Endothelial cell of umbilical vein (primary cell): ENCODE data around the gene DCAF7. TPM values are rescaled to one million over a fixed set of nuclear protein-coding genes. Genes with fewer than 3 reads are reported as not detected.

Source experiments
- BruUV-seq: library from RNA; stranded (reverse); fragments of 400-500 nt; replicated peaks from 2 replicates; lab custom pipeline; 2021; lab: Mats Ljungman, UMichigan
- CTCF ChIA-PET: fragments of 300-600, 350-600 bp; sonication (Branson Sonifier 250); formaldehyde crosslinking; loops from one replicate; lab custom pipeline; 2021; ENCODE audit warnings: antibody characterized with exemption, inconsistent platforms; lab: Charles Lee
- POLR2A ChIA-PET: fragments of 300-600, 350-600 bp; sonication (Branson Sonifier 250); formaldehyde crosslinking; loops from one replicate; lab custom pipeline; 2021; ENCODE audit warnings: antibody characterized with exemption, inconsistent platforms; lab: Charles Lee
- DNase-seq: peaks from one replicate; pipeline ENCODE4 v3.0.0-alpha.2; 2011; ENCODE audit warnings: low read depth, low spot score
- FAIRE-seq: peaks from 2 replicates; lab custom pipeline; 2011; peaks lifted over from hg19 to GRCh38; lab: Jason Lieb, UNC
- H2AFZ ChIP-seq: 2 replicates; pipeline ENCODE4 v1.6.0; 2012; ENCODE audit warnings: low read depth, low read length, control low read depth, inconsistent platforms
- H3K27ac ChIP-seq: 2 replicates; pipeline ENCODE4 v1.5.1; 2011; ENCODE audit warnings: low read depth, mild to moderate bottlenecking, control low read depth, low read length, moderate library complexity; ENCODE audit not compliant: insufficient read depth
- H3K27me3 ChIP-seq, 2 experiments: 2 replicates each; pipeline versions ENCODE4 v1.6.0 to v1.6.1; 2011; ENCODE audit warnings: low read length in 2 of 2, mixed read lengths in 1 of 2; ENCODE audit not compliant: control insufficient read depth in 2 of 2, insufficient read depth in 2 of 2
- H3K36me3 ChIP-seq, 2 experiments: 2 replicates in 1 of 2; 3 replicates in 1 of 2; pipeline ENCODE4 v1.5.1; 2011; ENCODE audit warnings: low read length in 2 of 2, mild to moderate bottlenecking in 1 of 2, moderate library complexity in 1 of 2; ENCODE audit not compliant: control insufficient read depth in 2 of 2, insufficient read depth in 2 of 2; ENCODE audit errors: extremely low read depth in 1 of 2
- H3K4me1 ChIP-seq: 3 replicates; pipeline ENCODE4 v1.5.1; 2011; ENCODE audit warnings: mild to moderate bottlenecking, low read length; ENCODE audit not compliant: control insufficient read depth, insufficient read depth; ENCODE audit errors: extremely low read depth
- H3K4me2 ChIP-seq: 2 replicates; pipeline ENCODE4 v1.6.1; 2011; ENCODE audit warnings: low read length, control low read depth, mixed read lengths; ENCODE audit not compliant: insufficient read depth
- H3K4me3 ChIP-seq, 3 experiments: fragments of 200-600 bp in 1 of 3; sonication (generic), shearing (Covaris generic) in 1 of 3; replicated peaks in 1 of 3; 2 replicates each; pipeline ENCODE4 v1.5.1; 2011 to 2016; ENCODE audit warnings: control low read depth in 3 of 3, low read length in 3 of 3, mild to moderate bottlenecking in 2 of 3, inconsistent platforms in 1 of 3, low read depth in 1 of 3, moderate library complexity in 1 of 3; ENCODE audit not compliant: insufficient read depth in 1 of 3
- H3K79me2 ChIP-seq: 2 replicates; pipeline ENCODE4 v1.6.0; 2012; ENCODE audit warnings: low read length, inconsistent platforms; ENCODE audit not compliant: control insufficient read depth, insufficient read depth
- H3K9ac ChIP-seq: replicated peaks from 2 replicates; pipeline ENCODE3; 2011; ENCODE audit warnings: low read length, control low read depth; ENCODE audit not compliant: insufficient read depth; ENCODE audit errors: extremely low read depth
- H3K9me1 ChIP-seq: replicated peaks from 3 replicates; pipeline ENCODE4 v1.6.0; 2011; ENCODE audit warnings: mild to moderate bottlenecking, low read length; ENCODE audit not compliant: control insufficient read depth, insufficient read depth; ENCODE audit errors: extremely low read depth
- H3K9me3 ChIP-seq: replicated peaks from 2 replicates; pipeline ENCODE4 v1.5.1; 2012; ENCODE audit warnings: low read length, inconsistent platforms; ENCODE audit not compliant: control insufficient read depth, insufficient read depth
- H4K20me1 ChIP-seq: replicated peaks from 2 replicates; pipeline ENCODE3; 2011; ENCODE audit warnings: mild to moderate bottlenecking, low read length; ENCODE audit not compliant: control insufficient read depth, insufficient read depth; ENCODE audit errors: extremely low read depth
- EZH2 ChIP-seq: IDR thresholded peaks from 2 replicates; pipeline ENCODE4 v1.6.1; 2012; ENCODE audit warnings: borderline replicate concordance, low read depth, mild to moderate bottlenecking, moderate library complexity, low read length, inconsistent platforms; ENCODE audit not compliant: severe bottlenecking
- MAX ChIP-seq: IDR thresholded peaks from 2 replicates; pipeline ENCODE4 v1.6.1; 2011; ENCODE audit not compliant: insufficient read depth, insufficient read length
- POLR2A ChIP-seq: IDR thresholded peaks from 2 replicates; pipeline ENCODE4 v1.6.1; 2012; ENCODE audit warnings: low read depth, mild to moderate bottlenecking, control low read depth, low read length
- dilution Hi-C: fragments of 300-500 bp; cut with MboI; formaldehyde crosslinking; loops from one replicate; pipeline ENCODE4 v1.15.0; 2019; ENCODE audit warnings: low sequenced_read_pairs; ENCODE audit not compliant: extremely low pct_ligation_motif_present
- intact Hi-C: fragments of 100-400 bp; cut with micrococcal nuclease; formaldehyde crosslinking; loops from one replicate; pipeline ENCODE4 v1.10.0; 2022
- polyA plus RNA-seq, 4 experiments: library from polyadenylated mRNA; depleted of rRNA in 3 of 4; stranded (reverse) in 3 of 4; unstranded in 1 of 4; fragments of >200 nt; gene quantifications; 2 replicates each; pipeline versions ENCODE4 v1.2.1 to v1.2.3, GENCODE V29; 2011 to 2012; ENCODE audit warnings: missing spikeins in 1 of 4
- total RNA-seq: library from RNA; stranded (reverse); gene quantifications from 2 replicates; pipeline ENCODE4 v1.2.3, GENCODE V29; 2021

DCAF7 gene
- total and polyA plus RNA-seq, 2 donors (not counting 3 experiments of a cell fraction or from before 2014, with no cell fraction given) = 82.8 to 100 TPM

GRCh38 chr17:63537991-63538692, 12.1 kb upstream of the DCAF7 start:
- H3K4me1 ChIP-seq = no peaks in the 10 kb centered on the region
- H3K79me2 ChIP-seq = no peaks in the 10 kb centered on the region
- H3K27me3 ChIP-seq = peaks cover 18 to 19% of the 10 kb centered on the region in 2 experiments
- H2AFZ ChIP-seq = peak overlapping the region; percentile 52
- no TSS peak for BruUV-seq
- H3K9me1 ChIP-seq = no peaks in the 10 kb centered on the region
- DNase-seq (no peak), FAIRE-seq (no peak)
- H3K9me3 ChIP-seq = no peaks in the 10 kb centered on the region
- dilution Hi-C loops = no loop called here
- ChIA-PET POLR2A (no interaction called here), CTCF (interaction anchor here (1.0 kb wide), 1 partner anchor 85 kb away, joined by 3 read pairs; no protein-coding TSS in a partner anchor)
- H3K4me2 ChIP-seq = no peak overlapping the region
- no peaks in the 10 kb centered on the region for H3K36me3 ChIP-seq
- H4K20me1 ChIP-seq = no peaks in the 10 kb centered on the region
- intact Hi-C loops = no loop called here
- no peak overlapping the region for H3K27ac ChIP-seq
- TF ChIP-seq EZH2 (peak; percentile 53), MAX (no peak)
- no peak overlapping the region for H3K9ac ChIP-seq
- H3K4me3 ChIP-seq = no peak overlapping the region

GRCh38 chr17:63538693-63539595, 11.3 kb upstream of the DCAF7 start:
- intact Hi-C loops = no loop called here
- no peaks in the 10 kb centered on the region for H3K79me2 ChIP-seq
- BruUV-seq = no TSS peak
- no peaks in the 10 kb centered on the region for H4K20me1 ChIP-seq
- H3K36me3 ChIP-seq = no peaks in the 10 kb centered on the region
- no peak overlapping the region for H3K27ac ChIP-seq
- ChIA-PET CTCF (no interaction called here), POLR2A (no interaction called here)
- no peak overlapping the region for H2AFZ ChIP-seq
- no peak overlapping the region for H3K4me3 ChIP-seq
- no peak for FAIRE-seq
- DNase-seq = no peak
- no peak for TF ChIP-seq POLR2A
- H3K4me1 ChIP-seq = no peaks in the 10 kb centered on the region
- H3K9me3 ChIP-seq = no peaks in the 10 kb centered on the region
- H3K4me2 ChIP-seq = no peak overlapping the region
- H3K9me1 ChIP-seq = no peaks in the 10 kb centered on the region
- dilution Hi-C loops = no loop called here
- H3K27me3 ChIP-seq = peaks cover 18 to 19% of the 10 kb centered on the region in 2 experiments
- H3K9ac ChIP-seq = no peak overlapping the region
